ENCODE data around the gene KCNJ9. TPM values are rescaled to one million over a fixed set of nuclear protein-coding genes. Genes with fewer than 3 reads are reported as not detected.

The KCNJ9 gene
- total and polyA plus RNA-seq, 4 donors = not detected

DNA sequence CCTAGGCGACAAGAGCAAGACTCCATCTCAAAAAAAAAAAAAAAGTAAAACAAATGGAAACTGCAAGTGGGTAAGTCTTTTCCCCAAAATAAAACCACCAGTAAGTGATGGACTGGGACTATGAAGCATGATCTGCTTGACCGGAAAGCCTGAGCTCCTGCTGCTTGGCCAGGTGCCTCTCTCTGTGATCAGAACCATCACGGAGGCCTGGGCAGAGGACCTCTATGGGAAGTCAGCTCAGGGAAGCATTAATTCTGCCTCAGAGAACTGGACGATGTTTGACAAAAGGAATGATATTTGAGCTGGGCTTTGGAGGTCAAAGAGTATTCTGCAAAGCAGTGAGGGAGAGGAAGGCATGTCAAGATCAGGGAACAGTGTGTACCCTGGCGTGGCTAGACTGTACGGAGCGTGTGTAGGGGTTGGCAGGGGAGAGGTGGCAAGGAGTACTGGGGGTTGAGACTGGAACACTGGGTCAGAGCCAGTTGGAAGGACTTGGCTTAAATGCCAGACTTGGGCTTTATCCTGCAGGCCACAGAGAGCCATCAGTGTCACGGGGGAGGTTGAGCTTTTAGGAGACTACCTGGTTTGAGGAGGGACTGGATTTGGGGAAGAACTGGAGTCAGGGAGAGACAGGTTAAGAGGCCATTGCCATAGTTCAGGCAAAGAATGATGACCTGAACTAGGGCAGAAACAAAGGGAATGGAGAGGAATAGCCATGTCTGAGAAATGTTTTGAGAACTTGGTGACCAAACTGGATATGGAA is 50.6 kb downstream of the KCNJ9 start:
- DNase-seq = no peak
- Histone ChIP-seq H3K9me3 (ENCODE audit: control insufficient read depth in 4 of 4, insufficient read depth in 3 of 4, low read length in 3 of 4) (no peaks in the 10 kb centered on the region), H3K27me3 (ENCODE audit: control insufficient read depth in 3 of 3, insufficient read depth in 3 of 3, low read length in 2 of 3) (no peaks in the 10 kb centered on the region), H3K36me3 (ENCODE audit: control insufficient read depth in 4 of 4, insufficient read depth in 4 of 4, low read length in 4 of 4) (no peaks in the 10 kb centered on the region), H3K27ac (ENCODE audit: low read depth in 1 of 2, low read length in 1 of 2) (peak overlapping the region in 1 of 2 donors; percentile 84), H3K4me3 (no peak overlapping the region), H3K4me1 (ENCODE audit: control insufficient read depth in 5 of 5, insufficient read depth in 5 of 5, low read length in 5 of 5) (peaks cover 0 to 3% (median 0%) of the 10 kb centered on the region in 5 donors), H3K9ac (ENCODE audit: insufficient read depth in 1 of 2, low read length in 2 of 2) (no peak overlapping the region)
- ATAC-seq (ENCODE audit: insufficient read depth, low FRiP score) = no peak
- WGBS, 2 donors = 81 to 89% methylated on average over 8 of the region's 8 CpGs
- TF ChIP-seq CTCF (IDR thresholded peaks at IDR 0.05; ENCODE audit: control extremely low read depth, extremely low read depth) = no peak

GRCh38 chr1:160133990-160134770 is 52.8 kb downstream of the KCNJ9 start:
- H3K4me1 ChIP-seq (ENCODE audit: control insufficient read depth in 5 of 5, insufficient read depth in 5 of 5, low read length in 5 of 5) = peaks cover 0 to 3% (median 0%) of the 10 kb centered on the region in 5 donors
- no peaks in the 10 kb centered on the region for H3K36me3 ChIP-seq (ENCODE audit: control insufficient read depth in 4 of 4, insufficient read depth in 4 of 4, low read length in 4 of 4)
- no peaks in the 10 kb centered on the region for H3K27me3 ChIP-seq (ENCODE audit: control insufficient read depth in 3 of 3, insufficient read depth in 3 of 3, low read length in 2 of 3)
- no peak for TF ChIP-seq CTCF (IDR thresholded peaks at IDR 0.05; ENCODE audit: control extremely low read depth, extremely low read depth)
- H3K9me3 ChIP-seq (ENCODE audit: control insufficient read depth in 4 of 4, insufficient read depth in 3 of 4, low read length in 3 of 4) = no peaks in the 10 kb centered on the region
- H3K9ac ChIP-seq (ENCODE audit: insufficient read depth in 1 of 2, low read length in 2 of 2) = no peak overlapping the region
- WGBS, 2 donors = 88 to 93% methylated on average over 9 of the region's 9 CpGs
- no peak for ATAC-seq (ENCODE audit: insufficient read depth, low FRiP score)
- DNase-seq = no peak
- no peak overlapping the region for H3K27ac ChIP-seq (ENCODE audit: low read depth in 1 of 2, low read length in 1 of 2)
- H3K4me3 ChIP-seq = no peak overlapping the region

GRCh38 chr1:160134791-160135572 is 53.6 kb downstream of the KCNJ9 start:
- H3K36me3 ChIP-seq (ENCODE audit: control insufficient read depth in 4 of 4, insufficient read depth in 4 of 4, low read length in 4 of 4) = no peaks in the 10 kb centered on the region
- no peak for ATAC-seq (ENCODE audit: insufficient read depth, low FRiP score)
- no peak overlapping the region for H3K27ac ChIP-seq (ENCODE audit: low read depth in 1 of 2, low read length in 1 of 2)
- H3K9me3 ChIP-seq (ENCODE audit: control insufficient read depth in 4 of 4, insufficient read depth in 3 of 4, low read length in 3 of 4) = no peaks in the 10 kb centered on the region
- H3K27me3 ChIP-seq (ENCODE audit: control insufficient read depth in 3 of 3, insufficient read depth in 3 of 3, low read length in 2 of 3) = no peaks in the 10 kb centered on the region
- H3K9ac ChIP-seq (ENCODE audit: insufficient read depth in 1 of 2, low read length in 2 of 2) = no peak overlapping the region
- WGBS, 2 donors = 85 to 87% methylated on average over 20 of the region's 20 CpGs
- H3K4me3 ChIP-seq = no peak overlapping the region
- TF ChIP-seq CTCF (IDR thresholded peaks at IDR 0.05; ENCODE audit: control extremely low read depth, extremely low read depth) = no peak
- no peak for DNase-seq
- peaks cover 0 to 3% (median 0%) of the 10 kb centered on the region in 5 donors for H3K4me1 ChIP-seq (ENCODE audit: control insufficient read depth in 5 of 5, insufficient read depth in 5 of 5, low read length in 5 of 5)
